HG03060 (cell line): Measurements from ENCODE around the gene MROH8.
"Not testable (repeated sequence)": the region's sequence is repeated elsewhere in the genome, so short reads cannot be mapped to it uniquely, and the experiment has no call there.

Source experiments
- ATAC-seq: cut with Tn5 transposase; IDR thresholded peaks from one replicate; pipeline ENCODE4 v1.9.1; 2021; ENCODE audit warnings: low read depth, moderate number of reproducible peaks; ENCODE audit not compliant: unreplicated experiment

The MROH8 gene

GRCh38 chr20:37108676-37109075, 70.7 kb downstream of the MROH8 start:
- no peak for ATAC-seq

- ATAC-seq, result no peak
Observed at GRCh38 chr20:37102571-37102970, 76.8 kb downstream of the MROH8 start.

GRCh38 chr20:37096415-37097041, 82.8 kb downstream of the MROH8 start:
- no peak for ATAC-seq

- ATAC-seq, result no peak
Observed at GRCh38 chr20:37095599-37096414, 83.5 kb downstream of the MROH8 start, which contains the start of gene RBL1. TSS of gene RBL1 (minus strand) at chr20:37095997. CDS start at chr20:37095928, 69 bp downstream.

- ATAC-seq, result no peak
Observed at GRCh38 chr20:37095108-37095598, 84.2 kb downstream of the MROH8 start.

GRCh38 chr20:37090407-37090806, 88.9 kb downstream of the MROH8 start:
- ATAC-seq, result no peak

- no peak for ATAC-seq
Observed at GRCh38 chr20:37081717-37082289, 97.5 kb downstream of the MROH8 start.

- ATAC-seq, result no peak
Observed at GRCh38 chr20:37077009-37077408, 102.3 kb downstream of the MROH8 start.

- ATAC-seq, result no peak
Observed at GRCh38 chr20:37075932-37076685, 103.2 kb downstream of the MROH8 start.

- ATAC-seq, result no peak
Observed at GRCh38 chr20:37072293-37073196, 106.8 kb downstream of the MROH8 start.

- peak; percentile 39 for ATAC-seq
Observed at GRCh38 chr20:37071481-37071911, 107.9 kb downstream of the MROH8 start.

GRCh38 chr20:37069563-37069962, 109.8 kb downstream of the MROH8 start:
- ATAC-seq, result not testable (repeated sequence)

GRCh38 chr20:37066168-37066567, 113.2 kb downstream of the MROH8 start:
- no peak for ATAC-seq

GRCh38 chr20:37055276-37055675, 124.1 kb downstream of the MROH8 start:
- ATAC-seq, result no peak

- no peak for ATAC-seq
Observed at GRCh38 chr20:37053230-37053950, 126.0 kb downstream of the MROH8 start.
